Measurements from ENCODE around the gene NOP53. TPM values are rescaled to one million over a fixed set of nuclear protein-coding genes. Genes with fewer than 3 reads are reported as not detected.

NOP53 gene
- total RNA-seq, 1 experiment from 2014 or later, result 289 TPM

DNA sequence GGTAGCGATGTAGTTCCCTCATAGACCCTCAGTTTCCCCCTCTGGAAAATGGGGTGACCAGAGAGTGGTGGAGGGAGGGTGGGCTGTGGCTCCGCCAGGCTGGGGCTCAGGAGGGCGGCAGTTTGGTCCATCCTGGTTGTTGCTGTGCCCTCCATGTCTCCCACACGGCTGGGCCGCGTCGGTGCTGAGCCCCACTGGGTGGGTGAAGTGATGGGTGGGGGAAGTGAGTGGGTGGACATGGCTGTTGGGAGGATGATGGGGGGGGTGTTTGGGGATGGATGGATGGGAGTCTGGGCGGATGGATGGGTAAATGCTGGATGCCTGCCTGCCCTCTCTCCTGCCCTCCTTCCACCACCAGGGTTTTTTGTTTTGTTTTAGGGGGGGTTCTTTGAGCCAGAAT lies 48.7 kb upstream of the NOP53 start (continued):
- TF ChIP-seq ATF6 (CRISPR knock-in tag; IDR thresholded peaks at IDR 0.05), result no peak
- no peak for TF ChIP-seq GTF2I (CRISPR knock-in tag; conservative IDR thresholded peaks at IDR 0.05)
- no peak for TF ChIP-seq ESRRA (CRISPR knock-in tag; IDR thresholded peaks at IDR 0.05; ENCODE audit: borderline replicate concordance)
- TF ChIP-seq CBFB (CRISPR knock-in tag; IDR thresholded peaks at IDR 0.05; ENCODE audit: low read depth), result no peak
- no peak for TF ChIP-seq IRF2 (CRISPR knock-in tag; IDR thresholded peaks at IDR 0.05; ENCODE audit: borderline replicate concordance, low read depth)
- TF ChIP-seq, protein P1, sequence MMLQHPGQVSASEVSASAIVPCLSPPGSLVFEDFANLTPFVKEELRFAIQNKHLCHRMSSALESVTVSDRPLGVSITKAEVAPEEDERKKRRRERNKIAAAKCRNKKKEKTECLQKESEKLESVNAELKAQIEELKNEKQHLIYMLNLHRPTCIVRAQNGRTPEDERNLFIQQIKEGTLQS (CRISPR knock-in tag; conservative IDR thresholded peaks at IDR 0.05), result no peak
- TF ChIP-seq E2F4 (CRISPR knock-in tag; IDR thresholded peaks at IDR 0.05; ENCODE audit: borderline replicate concordance, low read depth), result no peak
- TF ChIP-seq NFYB (CRISPR knock-in tag; conservative IDR thresholded peaks at IDR 0.05; ENCODE audit: low read depth), result no peak
- TF ChIP-seq OVOL2 (CRISPR knock-in tag; IDR thresholded peaks at IDR 0.05; ENCODE audit: borderline replicate concordance), result no peak
- TF ChIP-seq PREB (CRISPR knock-in tag; IDR thresholded peaks at IDR 0.05; ENCODE audit: borderline replicate concordance), result no peak
- TF ChIP-seq, protein P2, sequence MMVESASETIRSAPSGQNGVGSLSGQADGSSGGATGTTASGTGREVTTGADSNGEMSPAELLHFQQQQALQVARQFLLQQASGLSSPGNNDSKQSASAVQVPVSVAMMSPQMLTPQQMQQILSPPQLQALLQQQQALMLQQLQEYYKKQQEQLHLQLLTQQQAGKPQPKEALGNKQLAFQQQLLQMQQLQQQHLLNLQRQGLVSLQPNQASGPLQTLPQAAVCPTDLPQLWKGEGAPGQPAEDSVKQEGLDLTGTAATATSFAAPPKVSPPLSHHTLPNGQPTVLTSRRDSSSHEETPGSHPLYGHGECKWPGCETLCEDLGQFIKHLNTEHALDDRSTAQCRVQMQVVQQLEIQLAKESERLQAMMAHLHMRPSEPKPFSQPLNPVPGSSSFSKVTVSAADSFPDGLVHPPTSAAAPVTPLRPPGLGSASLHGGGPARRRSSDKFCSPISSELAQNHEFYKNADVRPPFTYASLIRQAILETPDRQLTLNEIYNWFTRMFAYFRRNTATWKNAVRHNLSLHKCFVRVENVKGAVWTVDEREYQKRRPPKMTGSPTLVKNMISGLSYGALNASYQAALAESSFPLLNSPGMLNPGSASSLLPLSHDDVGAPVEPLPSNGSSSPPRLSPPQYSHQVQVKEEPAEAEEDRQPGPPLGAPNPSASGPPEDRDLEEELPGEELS (CRISPR knock-in tag; IDR thresholded peaks at IDR 0.05), result no peak
- TF ChIP-seq AFF4 (CRISPR knock-in tag; IDR thresholded peaks at IDR 0.05; ENCODE audit: borderline replicate concordance), result no peak
- TF ChIP-seq, protein P3, sequence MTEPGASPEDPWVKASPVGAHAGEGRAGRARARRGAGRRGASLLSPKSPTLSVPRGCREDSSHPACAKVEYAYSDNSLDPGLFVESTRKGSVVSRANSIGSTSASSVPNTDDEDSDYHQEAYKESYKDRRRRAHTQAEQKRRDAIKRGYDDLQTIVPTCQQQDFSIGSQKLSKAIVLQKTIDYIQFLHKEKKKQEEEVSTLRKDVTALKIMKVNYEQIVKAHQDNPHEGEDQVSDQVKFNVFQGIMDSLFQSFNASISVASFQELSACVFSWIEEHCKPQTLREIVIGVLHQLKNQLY (CRISPR knock-in tag; IDR thresholded peaks at IDR 0.05), result no peak

All from WTC11 (cell line).